ENCODE data around the gene ZBTB32. TPM values are rescaled to one million over a fixed set of nuclear protein-coding genes. Genes with fewer than 3 reads are reported as not detected.

ZBTB32 gene
- total RNA-seq, 2 experiments from 2014 or later, result 174 to 181 TPM

GRCh38 chr19:35751839-35752745, 47.7 kb downstream of the ZBTB32 start:
- Mint-ChIP-seq H3K27ac (no peak overlapping the region), H3K4me3 (no peak overlapping the region), H3K4me1 (ENCODE audit: low read depth) (peaks cover 27% of the 10 kb centered on the region), H3K27me3 (ENCODE audit: low read depth) (peaks cover 8% of the 10 kb centered on the region), H3K36me3 (ENCODE audit: low read depth) (peaks cover 13% of the 10 kb centered on the region), H3K9me3 (no peaks in the 10 kb centered on the region)
- no peak for DNase-seq
- CTCF ChIA-PET, result interaction anchor here (0.6 kb wide), 1 partner anchor 853 kb away, joined by 3 read pairs; the partner anchor contains the start of gene ZNF382
- intact Hi-C loops (cut with micrococcal nuclease), result no loop called here

DNA sequence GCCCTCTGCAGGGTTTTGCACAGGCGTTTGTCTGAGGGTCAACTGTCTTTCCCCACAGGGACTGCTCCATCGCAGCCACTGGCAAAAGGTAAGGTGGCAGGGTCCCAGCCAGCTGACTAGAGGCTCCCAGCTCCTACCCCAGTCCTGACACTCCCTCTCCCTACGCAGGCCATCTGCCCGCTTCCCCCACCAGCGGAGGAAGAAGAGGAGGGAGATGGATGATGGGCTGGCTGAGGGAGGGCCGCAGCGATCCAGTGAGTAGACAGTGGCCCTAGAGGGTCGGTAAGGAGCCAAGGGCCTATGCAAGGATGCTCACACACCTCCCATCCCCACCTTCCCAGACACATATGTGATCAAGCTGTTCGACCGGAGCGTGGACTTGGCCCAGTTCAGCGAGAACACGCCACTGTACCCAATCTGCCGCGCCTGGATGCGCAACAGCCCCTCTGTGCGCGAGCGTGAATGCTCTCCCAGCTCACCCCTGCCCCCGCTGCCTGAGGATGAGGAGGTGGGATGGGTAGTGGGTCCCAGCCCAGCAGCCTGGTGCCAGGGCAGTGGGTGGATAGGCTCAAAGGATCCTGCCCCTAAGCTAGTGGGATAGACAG, 48.5 kb downstream of the ZBTB32 start:
- Mint-ChIP-seq H3K4me3 (no peak overlapping the region), H3K9me3 (no peaks in the 10 kb centered on the region), H3K4me1 (ENCODE audit: low read depth) (peaks cover 22% of the 10 kb centered on the region), H3K27ac (no peak overlapping the region), H3K27me3 (ENCODE audit: low read depth) (peaks cover 8% of the 10 kb centered on the region), H3K36me3 (ENCODE audit: low read depth) (peaks cover 13% of the 10 kb centered on the region)
- intact Hi-C loops (cut with micrococcal nuclease), result no loop called here
- no peak for DNase-seq
- CTCF ChIA-PET, result no interaction called here

GRCh38 chr19:35753634-35754369, 49.4 kb downstream of the ZBTB32 start:
- Mint-ChIP-seq H3K27me3 (ENCODE audit: low read depth) (peaks cover 8% of the 10 kb centered on the region), H3K9me3 (no peaks in the 10 kb centered on the region), H3K36me3 (ENCODE audit: low read depth) (peaks cover 13% of the 10 kb centered on the region), H3K4me1 (ENCODE audit: low read depth) (peaks cover 18% of the 10 kb centered on the region), H3K4me3 (no peak overlapping the region), H3K27ac (no peak overlapping the region)
- CTCF ChIA-PET, result no interaction called here
- DNase-seq, result no peak
- intact Hi-C loops (cut with micrococcal nuclease), result no loop called here

DNA sequence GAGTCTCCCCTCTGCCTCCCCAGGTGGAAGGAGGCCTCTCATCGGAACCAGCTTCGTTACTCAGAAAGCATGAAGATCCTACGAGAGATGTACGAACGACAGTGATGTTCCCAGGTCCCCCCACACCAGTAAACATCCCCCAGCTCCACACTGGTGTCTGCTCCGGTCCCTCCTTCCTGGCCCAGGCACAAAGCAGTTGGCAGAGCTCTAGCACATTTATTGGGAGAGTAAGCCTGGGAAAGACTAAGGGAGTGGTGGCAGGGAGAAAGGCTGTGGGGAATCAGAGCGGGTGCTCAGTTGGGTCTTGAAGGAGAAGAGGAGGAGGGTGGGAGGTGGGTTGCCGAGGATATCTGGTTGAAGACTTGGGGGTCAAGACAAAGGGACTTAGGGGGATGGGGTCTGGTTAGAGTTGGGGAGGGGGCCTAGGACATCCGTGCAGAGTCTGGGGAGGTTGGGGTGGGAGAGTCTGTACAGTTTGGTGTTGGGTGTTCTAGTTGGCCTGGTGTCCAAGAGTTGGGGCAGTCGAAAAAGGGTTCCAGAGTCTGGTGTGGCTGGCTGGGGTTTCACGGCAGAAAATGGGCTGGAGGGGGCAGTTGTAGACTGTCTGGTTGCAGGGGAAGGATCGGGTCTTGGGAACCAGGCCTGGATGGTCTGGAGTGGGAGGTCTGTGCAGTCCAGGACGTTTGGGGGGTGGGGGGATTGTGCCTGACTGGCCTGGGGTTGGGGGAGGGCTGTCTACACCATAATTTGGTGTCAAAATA, 50.2 kb downstream of the ZBTB32 start:
- H3K9me3 Mint-ChIP-seq, result no peaks in the 10 kb centered on the region
- no peak overlapping the region for H3K4me3 Mint-ChIP-seq
- CTCF ChIA-PET, result no interaction called here
- intact Hi-C loops (cut with micrococcal nuclease), result no loop called here
- peaks cover 21% of the 10 kb centered on the region for H3K4me1 Mint-ChIP-seq (ENCODE audit: low read depth)
- DNase-seq, result no peak
- no peak overlapping the region for H3K27ac Mint-ChIP-seq
- H3K27me3 Mint-ChIP-seq (ENCODE audit: low read depth), result peaks cover 8% of the 10 kb centered on the region
- H3K36me3 Mint-ChIP-seq (ENCODE audit: low read depth), result peaks cover 17% of the 10 kb centered on the region

GRCh38 chr19:35755131-35755549, 50.8 kb downstream of the ZBTB32 start:
- H3K27ac Mint-ChIP-seq, result no peak overlapping the region
- intact Hi-C loops (cut with micrococcal nuclease), result no loop called here
- H3K36me3 Mint-ChIP-seq (ENCODE audit: low read depth), result peaks cover 19% of the 10 kb centered on the region

GRCh38 chr19:35755550-35756376, 51.4 kb downstream of the ZBTB32 start:
- peaks cover 20% of the 10 kb centered on the region for H3K4me1 Mint-ChIP-seq (ENCODE audit: low read depth)
- H3K27ac Mint-ChIP-seq, result no peak overlapping the region
- peak overlapping the region; percentile 55 for H3K4me3 Mint-ChIP-seq
- H3K36me3 Mint-ChIP-seq (ENCODE audit: low read depth), result peaks cover 21% of the 10 kb centered on the region
- no peaks in the 10 kb centered on the region for H3K9me3 Mint-ChIP-seq
- intact Hi-C loops (cut with micrococcal nuclease), result loop anchor here (2.0 kb wide), 1 partner anchor 299 kb away; the partner anchor contains the start of genes THAP8 and WDR62
- DNase-seq, result peak; percentile 53
- peaks cover 8% of the 10 kb centered on the region for H3K27me3 Mint-ChIP-seq (ENCODE audit: low read depth)
- CTCF ChIA-PET, result no interaction called here

More at GRCh38 chr19:35755131-35755549, 50.8 kb downstream of the ZBTB32 start:
- DNase-seq, result no peak
- Mint-ChIP-seq H3K4me1 (ENCODE audit: low read depth) (peaks cover 20% of the 10 kb centered on the region), H3K9me3 (no peaks in the 10 kb centered on the region), H3K27me3 (ENCODE audit: low read depth) (peaks cover 8% of the 10 kb centered on the region), H3K4me3 (no peak overlapping the region)
- CTCF ChIA-PET, result no interaction called here

- peak within 1 kb of the TSS; percentile 92 for H3K27ac Mint-ChIP-seq
- peaks cover 20% of the 10 kb centered on the region for H3K4me1 Mint-ChIP-seq (ENCODE audit: low read depth)
- no peaks in the 10 kb centered on the region for H3K9me3 Mint-ChIP-seq
- DNase-seq, result no peak
- intact Hi-C loops (cut with micrococcal nuclease), result loop anchor here (2.0 kb wide), 1 partner anchor 298 kb away; the partner anchor contains the start of genes THAP8 and WDR62
- peaks cover 8% of the 10 kb centered on the region for H3K27me3 Mint-ChIP-seq (ENCODE audit: low read depth)
- H3K4me3 Mint-ChIP-seq, result peak within 1 kb of the TSS; percentile 90
- peaks cover 21% of the 10 kb centered on the region for H3K36me3 Mint-ChIP-seq (ENCODE audit: low read depth)
- CTCF ChIA-PET, result interaction anchor here (0.8 to 1.3 kb wide), 3 partner anchors 9 to 208 kb away, joined by 3 to 4 read pairs (median 4); partner anchors contain the start of genes IGFLR1 and LIN37
These were observed 52.2 kb downstream of the ZBTB32 start, which contains the start of gene HSPB6 for GRCh38 chr19:35756377-35757230. Gene HSPB6 (minus strand): TSS chr19:35757029. CDS start chr19:35757008, 21 bp downstream.

GRCh38 chr19:35757231-35757748, 52.9 kb downstream of the ZBTB32 start:
- CTCF ChIA-PET, result interaction anchor here (0.8 to 1.3 kb wide), 3 partner anchors 9 to 208 kb away, joined by 3 to 4 read pairs (median 4); partner anchors contain the start of genes IGFLR1 and LIN37
- Mint-ChIP-seq H3K27me3 (ENCODE audit: low read depth) (peaks cover 8% of the 10 kb centered on the region), H3K36me3 (ENCODE audit: low read depth) (peaks cover 26% of the 10 kb centered on the region), H3K9me3 (no peaks in the 10 kb centered on the region), H3K4me3 (peak overlapping the region; percentile 90), H3K27ac (peak overlapping the region; percentile 92), H3K4me1 (ENCODE audit: low read depth) (peaks cover 20% of the 10 kb centered on the region)
- intact Hi-C loops (cut with micrococcal nuclease), result loop anchor here (2.0 kb wide), 1 partner anchor 298 kb away; the partner anchor contains the start of genes THAP8 and WDR62
- peak; percentile 56 for DNase-seq

DNA sequence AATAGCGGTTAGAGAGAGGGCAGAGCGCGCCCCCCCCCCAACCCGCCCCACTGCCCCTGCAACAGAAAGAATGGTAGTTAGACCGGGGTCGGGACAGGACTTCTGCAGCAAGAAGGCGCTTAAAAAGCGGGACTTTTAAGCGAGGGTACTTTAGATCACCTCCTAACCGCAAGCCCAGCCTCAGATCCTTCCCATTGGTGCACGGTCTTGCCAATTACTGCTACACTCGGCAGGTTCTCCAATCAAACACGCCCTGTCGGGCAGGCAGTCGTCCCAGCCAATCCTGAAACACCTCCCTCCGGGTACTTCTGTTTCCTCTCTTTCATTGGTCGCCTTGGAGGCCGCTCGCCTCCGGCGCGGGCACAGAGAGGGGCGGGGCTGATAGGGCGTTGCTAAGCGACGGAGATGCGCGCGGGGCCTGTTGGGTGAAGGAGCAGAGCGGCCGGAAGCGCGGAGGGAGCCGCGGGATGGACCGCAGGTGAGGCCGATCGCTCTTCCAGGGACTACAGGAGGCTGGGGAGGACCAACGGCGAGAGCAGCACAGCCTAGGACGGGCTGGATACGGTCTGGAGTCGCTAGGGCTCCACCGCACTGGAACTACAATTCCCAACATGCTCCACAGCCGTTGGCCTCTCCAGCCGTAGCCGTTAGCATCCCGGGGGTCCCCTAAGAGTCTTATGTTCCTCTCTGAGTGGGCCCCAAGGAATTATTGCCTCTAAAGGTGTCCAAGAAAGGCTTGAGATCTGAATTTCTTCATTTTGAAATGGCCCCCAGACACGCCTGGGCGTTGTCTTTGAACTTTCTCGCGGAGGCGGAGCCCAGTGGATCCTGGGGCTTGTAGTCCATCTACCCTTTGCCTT, 53.6 kb downstream of the ZBTB32 start, which contains the start of gene PROSER3:
PROSER3 (plus strand) TSS at position 428 of the 860 bp plus-strand sequence; CDS start at position 468, 40 bp downstream.
- Mint-ChIP-seq H3K27me3 (ENCODE audit: low read depth) (peaks cover 8% of the 10 kb centered on the region), H3K27ac (peak within 1 kb of the TSS; percentile 92), H3K4me3 (peak within 1 kb of the TSS; percentile 90), H3K4me1 (ENCODE audit: low read depth) (peaks cover 20% of the 10 kb centered on the region), H3K36me3 (ENCODE audit: low read depth) (peaks cover 27% of the 10 kb centered on the region), H3K9me3 (no peaks in the 10 kb centered on the region)
- CTCF ChIA-PET, result interaction anchor here (1.1 to 1.3 kb wide), 2 partner anchors 10 to 16 kb away, joined by 4 read pairs; partner anchors contain the start of genes IGFLR1 and LIN37
- intact Hi-C loops (cut with micrococcal nuclease), result loop anchor here (1.0 to 2.0 kb wide), 7 partner anchors 10 to 297 kb away; partner anchors contain the start of genes ALKBH6, ARHGAP33, LIN37 and THAP8
- peak; percentile 99 for DNase-seq

All from activated naive CD4-positive, alpha-beta T cell treated with anti-CD3 and anti-CD28 coated beads for 36 hours (primary cell).